HUES48 (cell line): ENCODE measurements around the gene RABL6.

Experiments used
- H3K27ac ChIP-seq: one replicate; pipeline ENCODE4 v1.7.0; 2013; ENCODE audit warnings: low read depth, low read length, inconsistent platforms
- H3K27me3 ChIP-seq: 2 replicates; pipeline ENCODE4 v1.6.1; 2013; ENCODE audit warnings: mild to moderate bottlenecking, low read length; ENCODE audit not compliant: control insufficient read depth, insufficient read depth
- H3K36me3 ChIP-seq: 2 replicates; pipeline ENCODE4 v1.6.1; 2013; ENCODE audit warnings: low read length; ENCODE audit not compliant: control insufficient read depth, insufficient read depth
- H3K4me1 ChIP-seq: 2 replicates; pipeline ENCODE4 v1.6.1; 2013; ENCODE audit warnings: mild to moderate bottlenecking, low read length; ENCODE audit not compliant: control insufficient read depth, insufficient read depth
- H3K4me3 ChIP-seq: 2 replicates; pipeline ENCODE4 v1.5.1; 2013; ENCODE audit warnings: mild to moderate bottlenecking, low read depth, low read length
- H3K9ac ChIP-seq: 2 replicates; pipeline ENCODE4 v1.6.1; 2013; ENCODE audit warnings: mild to moderate bottlenecking, low read depth, low read length, moderate library complexity
- H3K9me3 ChIP-seq: 2 replicates; pipeline ENCODE4 v1.6.1; 2013; ENCODE audit warnings: low read length; ENCODE audit not compliant: control insufficient read depth, insufficient read depth

Gene RABL6

GRCh38 chr9:136885950-136886578 is 78.3 kb downstream of the RABL6 start, which contains the start of gene TRAF2:
TRAF2 (plus strand) TSS chr9:136886516; CDS start chr9:136898741, 12,225 bp downstream.
- no peaks in the 10 kb centered on the region for H3K9me3 ChIP-seq
- peak within 1 kb of the TSS; percentile 65 for H3K9ac ChIP-seq
- no peaks in the 10 kb centered on the region for H3K27me3 ChIP-seq
- H3K4me1 ChIP-seq, result 0 out of 2 replicates have a peak, but pooled peaks cover 4% of the 10 kb centered on the region
- peak within 1 kb of the TSS; percentile 83 for H3K4me3 ChIP-seq
- H3K36me3 ChIP-seq, result peaks cover 12% of the 10 kb centered on the region; the same call in 1 of the 2 replicates
- H3K27ac ChIP-seq, result peak within 1 kb of the TSS; percentile 61

- 0 out of 2 replicates have a peak, but pooled peaks cover 4% of the 10 kb centered on the region for H3K4me1 ChIP-seq
- peak overlapping the region; percentile 61 for H3K27ac ChIP-seq
- peak overlapping the region; percentile 65; the same call in 1 of the 2 replicates for H3K9ac ChIP-seq
Observed at GRCh38 chr9:136886610-136887597, 79.2 kb downstream of the RABL6 start.

GRCh38 chr9:136888454-136888853 is 80.7 kb downstream of the RABL6 start:
- Histone ChIP-seq H3K9ac (no peak overlapping the region), H3K4me3 (no peak overlapping the region), H3K4me1 (0 out of 2 replicates have a peak, but pooled peaks cover 4% of the 10 kb centered on the region), H3K9me3 (no peaks in the 10 kb centered on the region), H3K27ac (no peak overlapping the region), H3K36me3 (peaks cover 18% of the 10 kb centered on the region), H3K27me3 (no peaks in the 10 kb centered on the region)

More at GRCh38 chr9:136886610-136887597, 79.2 kb downstream of the RABL6 start:
- no peaks in the 10 kb centered on the region for H3K27me3 ChIP-seq
- no peaks in the 10 kb centered on the region for H3K9me3 ChIP-seq
- H3K36me3 ChIP-seq, result peaks cover 12% of the 10 kb centered on the region; the same call in 1 of the 2 replicates
- peak overlapping the region; percentile 83 for H3K4me3 ChIP-seq

- no peak overlapping the region for H3K9ac ChIP-seq
- no peaks in the 10 kb centered on the region for H3K9me3 ChIP-seq
- H3K36me3 ChIP-seq, result peaks cover 26% of the 10 kb centered on the region
- H3K4me3 ChIP-seq, result no peak overlapping the region
- 0 out of 2 replicates have a peak, but pooled peaks cover 4% of the 10 kb centered on the region for H3K4me1 ChIP-seq
- no peak overlapping the region for H3K27ac ChIP-seq
- H3K27me3 ChIP-seq, result no peaks in the 10 kb centered on the region
Observed at GRCh38 chr9:136889858-136890257, 82.1 kb downstream of the RABL6 start.

GRCh38 chr9:136890661-136891060 is 82.9 kb downstream of the RABL6 start:
- Histone ChIP-seq H3K9me3 (no peaks in the 10 kb centered on the region), H3K4me1 (0 out of 2 replicates have a peak, but pooled peaks cover 4% of the 10 kb centered on the region), H3K27ac (no peak overlapping the region), H3K27me3 (no peaks in the 10 kb centered on the region), H3K9ac (no peak overlapping the region), H3K36me3 (peaks cover 31% of the 10 kb centered on the region), H3K4me3 (no peak overlapping the region)
